HL-60 (cell line): ENCODE data around the gene ZNF512.
"Not testable (repeated sequence)": the region's sequence is repeated elsewhere in the genome, so short reads cannot be mapped to it uniquely, and the experiment has no call there.

Source experiments
- DNase-seq, 2 experiments: peaks; one replicate each; pipeline ENCODE4 v3.0.0-alpha.2; 2010 to 2020; ENCODE audit warnings: low read depth in 1 of 2, low spot score in 1 of 2
- H3K27ac ChIP-seq: fragments of 250-450 bp; sonication (Bioruptor Pico); replicated peaks from 2 replicates; pipeline ENCODE4 v1.5.1; 2020; ENCODE audit warnings: mild to moderate bottlenecking, moderate library complexity
- H3K27me3 ChIP-seq: fragments of 250-450 bp; sonication (Bioruptor Pico); 2 replicates; pipeline ENCODE4 v1.5.1; 2021; ENCODE audit warnings: mild to moderate bottlenecking, moderate library complexity; ENCODE audit not compliant: insufficient read depth, poor library complexity, severe bottlenecking
- H3K4me3 ChIP-seq: replicated peaks from 2 replicates; pipeline ENCODE4 v1.5.1; 2011; ENCODE audit warnings: mild to moderate bottlenecking, control low read depth, low read length; ENCODE audit not compliant: insufficient read depth
- GABPA ChIP-seq: IDR thresholded peaks from 2 replicates; pipeline ENCODE4 v1.6.1; 2012; ENCODE audit warnings: low read depth
- POLR2AphosphoS5 ChIP-seq: IDR thresholded peaks from 2 replicates; pipeline ENCODE4 v1.6.1; 2012; ENCODE audit warnings: low read depth
- SPI1 ChIP-seq: IDR thresholded peaks from 2 replicates; pipeline ENCODE4 v1.6.1; 2012; ENCODE audit warnings: low read depth, mild to moderate bottlenecking, borderline replicate concordance
- TF ChIP-seq, protein P1 (sequence below): IDR thresholded peaks from 2 replicates; pipeline ENCODE4 v1.6.1; 2012; ENCODE audit warnings: low read depth; ENCODE audit not compliant: insufficient replicate concordance
- TF ChIP-seq, protein P2 (sequence below): IDR thresholded peaks from one replicate; pipeline ENCODE4 v1.5.1; 2011; ENCODE audit warnings: low read length, control low read depth, inconsistent platforms; ENCODE audit not compliant: insufficient read depth

Gene ZNF512

DNA sequence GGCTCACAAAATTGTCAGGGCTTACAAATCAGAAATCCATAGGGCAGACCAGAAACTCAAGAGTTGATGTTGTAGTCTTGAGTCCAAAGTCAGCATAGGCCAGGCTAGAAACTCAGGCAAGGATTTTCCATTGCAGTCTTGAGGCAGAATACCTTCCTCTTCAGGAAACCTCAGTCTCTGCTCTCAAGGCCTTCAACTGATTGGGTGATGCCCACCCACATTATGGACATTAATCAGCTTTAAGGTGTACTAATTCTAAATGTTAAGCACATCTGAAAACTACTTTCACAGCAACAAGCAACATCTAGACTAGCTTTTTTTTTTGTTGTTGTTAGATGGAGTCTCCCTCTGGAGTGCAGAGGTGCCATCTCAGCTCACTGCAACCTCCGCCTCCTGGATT, 31.3 kb upstream of the ZNF512 start:
- H3K4me3 ChIP-seq: no peak overlapping the region
- no peaks in the 10 kb centered on the region for H3K27me3 ChIP-seq
- H3K27ac ChIP-seq: no peak overlapping the region
- no peak for DNase-seq
- no peak for TF ChIP-seq POLR2AphosphoS5
- no peak for TF ChIP-seq SPI1
- no peak for TF ChIP-seq GABPA
- TF ChIP-seq, protein P1, sequence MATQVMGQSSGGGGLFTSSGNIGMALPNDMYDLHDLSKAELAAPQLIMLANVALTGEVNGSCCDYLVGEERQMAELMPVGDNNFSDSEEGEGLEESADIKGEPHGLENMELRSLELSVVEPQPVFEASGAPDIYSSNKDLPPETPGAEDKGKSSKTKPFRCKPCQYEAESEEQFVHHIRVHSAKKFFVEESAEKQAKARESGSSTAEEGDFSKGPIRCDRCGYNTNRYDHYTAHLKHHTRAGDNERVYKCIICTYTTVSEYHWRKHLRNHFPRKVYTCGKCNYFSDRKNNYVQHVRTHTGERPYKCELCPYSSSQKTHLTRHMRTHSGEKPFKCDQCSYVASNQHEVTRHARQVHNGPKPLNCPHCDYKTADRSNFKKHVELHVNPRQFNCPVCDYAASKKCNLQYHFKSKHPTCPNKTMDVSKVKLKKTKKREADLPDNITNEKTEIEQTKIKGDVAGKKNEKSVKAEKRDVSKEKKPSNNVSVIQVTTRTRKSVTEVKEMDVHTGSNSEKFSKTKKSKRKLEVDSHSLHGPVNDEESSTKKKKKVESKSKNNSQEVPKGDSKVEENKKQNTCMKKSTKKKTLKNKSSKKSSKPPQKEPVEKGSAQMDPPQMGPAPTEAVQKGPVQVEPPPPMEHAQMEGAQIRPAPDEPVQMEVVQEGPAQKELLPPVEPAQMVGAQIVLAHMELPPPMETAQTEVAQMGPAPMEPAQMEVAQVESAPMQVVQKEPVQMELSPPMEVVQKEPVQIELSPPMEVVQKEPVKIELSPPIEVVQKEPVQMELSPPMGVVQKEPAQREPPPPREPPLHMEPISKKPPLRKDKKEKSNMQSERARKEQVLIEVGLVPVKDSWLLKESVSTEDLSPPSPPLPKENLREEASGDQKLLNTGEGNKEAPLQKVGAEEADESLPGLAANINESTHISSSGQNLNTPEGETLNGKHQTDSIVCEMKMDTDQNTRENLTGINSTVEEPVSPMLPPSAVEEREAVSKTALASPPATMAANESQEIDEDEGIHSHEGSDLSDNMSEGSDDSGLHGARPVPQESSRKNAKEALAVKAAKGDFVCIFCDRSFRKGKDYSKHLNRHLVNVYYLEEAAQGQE: no peak
- TF ChIP-seq, protein P2, sequence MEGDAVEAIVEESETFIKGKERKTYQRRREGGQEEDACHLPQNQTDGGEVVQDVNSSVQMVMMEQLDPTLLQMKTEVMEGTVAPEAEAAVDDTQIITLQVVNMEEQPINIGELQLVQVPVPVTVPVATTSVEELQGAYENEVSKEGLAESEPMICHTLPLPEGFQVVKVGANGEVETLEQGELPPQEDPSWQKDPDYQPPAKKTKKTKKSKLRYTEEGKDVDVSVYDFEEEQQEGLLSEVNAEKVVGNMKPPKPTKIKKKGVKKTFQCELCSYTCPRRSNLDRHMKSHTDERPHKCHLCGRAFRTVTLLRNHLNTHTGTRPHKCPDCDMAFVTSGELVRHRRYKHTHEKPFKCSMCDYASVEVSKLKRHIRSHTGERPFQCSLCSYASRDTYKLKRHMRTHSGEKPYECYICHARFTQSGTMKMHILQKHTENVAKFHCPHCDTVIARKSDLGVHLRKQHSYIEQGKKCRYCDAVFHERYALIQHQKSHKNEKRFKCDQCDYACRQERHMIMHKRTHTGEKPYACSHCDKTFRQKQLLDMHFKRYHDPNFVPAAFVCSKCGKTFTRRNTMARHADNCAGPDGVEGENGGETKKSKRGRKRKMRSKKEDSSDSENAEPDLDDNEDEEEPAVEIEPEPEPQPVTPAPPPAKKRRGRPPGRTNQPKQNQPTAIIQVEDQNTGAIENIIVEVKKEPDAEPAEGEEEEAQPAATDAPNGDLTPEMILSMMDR: no peak

DNA sequence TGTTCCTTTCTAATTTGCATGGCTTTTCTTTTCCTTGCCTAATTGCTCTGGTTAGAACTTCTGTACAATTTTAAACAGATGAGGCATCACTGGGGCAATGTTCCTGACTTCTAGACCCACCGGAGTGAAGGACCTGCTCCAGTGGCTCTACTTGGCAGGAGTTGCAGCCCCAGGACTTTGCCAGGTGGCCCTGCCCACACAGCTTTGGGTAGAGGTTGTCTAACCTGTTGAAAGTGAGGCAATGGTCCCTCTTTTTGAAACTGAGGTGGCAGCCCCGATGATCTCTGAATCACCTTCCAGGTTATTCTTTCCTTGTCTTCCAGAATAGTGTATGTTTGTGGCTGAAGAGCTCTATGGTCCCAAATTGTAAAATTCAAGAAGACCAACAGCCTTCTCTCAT, 29.9 kb upstream of the ZNF512 start:
- no peak for TF ChIP-seq POLR2AphosphoS5
- TF ChIP-seq GABPA: no peak
- TF ChIP-seq, protein P1: no peak
- TF ChIP-seq SPI1: no peak
- TF ChIP-seq, protein P2: no peak
- no peaks in the 10 kb centered on the region for H3K27me3 ChIP-seq
- H3K27ac ChIP-seq: no peak overlapping the region

DNA sequence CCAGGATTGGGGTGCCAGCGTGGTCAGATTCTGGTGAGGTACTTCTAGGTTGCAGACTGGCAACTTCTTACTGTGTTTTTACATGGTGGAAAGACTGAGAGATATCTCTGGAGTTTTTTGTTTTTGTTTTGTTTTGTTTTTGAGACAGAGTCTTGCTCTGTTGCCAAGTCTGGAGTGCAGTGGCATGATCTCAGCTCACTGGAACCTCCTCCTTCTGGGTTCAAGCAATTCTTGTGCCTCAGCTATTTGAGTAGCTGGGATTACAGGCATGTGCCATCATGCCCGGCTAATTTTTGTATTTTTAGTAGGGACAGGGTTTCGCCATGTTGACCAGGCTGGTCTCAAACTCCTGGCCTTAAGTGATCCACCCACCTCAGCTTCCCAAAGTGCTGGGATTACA, 28.4 kb upstream of the ZNF512 start:
- H3K27me3 ChIP-seq, H3K27ac ChIP-seq, H3K4me3 ChIP-seq, DNase-seq: not testable (repeated sequence)

More for the DNA sequence above, 29.9 kb upstream of the ZNF512 start:
- no peak for DNase-seq
- H3K4me3 ChIP-seq: no peak overlapping the region

DNA sequence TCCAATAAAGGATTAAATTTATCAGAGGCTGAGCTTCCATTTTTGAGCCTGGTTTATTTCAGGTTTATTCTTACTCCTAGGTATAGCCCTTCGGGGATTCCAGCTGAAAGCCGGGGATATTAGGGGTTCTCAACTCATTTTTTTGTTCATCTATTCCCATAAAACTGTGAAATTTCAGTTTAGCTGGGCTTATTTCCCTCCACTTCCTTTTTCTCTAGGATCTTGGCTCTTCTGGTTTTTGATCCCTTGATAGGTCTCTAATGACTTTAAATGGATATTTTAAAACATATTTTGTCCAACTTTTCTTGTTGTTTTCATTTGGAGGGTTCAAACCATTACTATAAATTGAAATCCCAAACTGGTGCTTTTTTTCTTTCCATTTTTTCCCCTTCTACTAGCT, 23.6 kb upstream of the ZNF512 start:
- no peak for DNase-seq
- Histone ChIP-seq H3K4me3 (no peak overlapping the region), H3K27ac (no peak overlapping the region), H3K27me3 (no peaks in the 10 kb centered on the region)
- TF ChIP-seq, protein P1: no peak
- peak; percentile 53 for TF ChIP-seq SPI1
